ENCODE measurements around the gene TNFAIP8L3.

Gene TNFAIP8L3

DNA sequence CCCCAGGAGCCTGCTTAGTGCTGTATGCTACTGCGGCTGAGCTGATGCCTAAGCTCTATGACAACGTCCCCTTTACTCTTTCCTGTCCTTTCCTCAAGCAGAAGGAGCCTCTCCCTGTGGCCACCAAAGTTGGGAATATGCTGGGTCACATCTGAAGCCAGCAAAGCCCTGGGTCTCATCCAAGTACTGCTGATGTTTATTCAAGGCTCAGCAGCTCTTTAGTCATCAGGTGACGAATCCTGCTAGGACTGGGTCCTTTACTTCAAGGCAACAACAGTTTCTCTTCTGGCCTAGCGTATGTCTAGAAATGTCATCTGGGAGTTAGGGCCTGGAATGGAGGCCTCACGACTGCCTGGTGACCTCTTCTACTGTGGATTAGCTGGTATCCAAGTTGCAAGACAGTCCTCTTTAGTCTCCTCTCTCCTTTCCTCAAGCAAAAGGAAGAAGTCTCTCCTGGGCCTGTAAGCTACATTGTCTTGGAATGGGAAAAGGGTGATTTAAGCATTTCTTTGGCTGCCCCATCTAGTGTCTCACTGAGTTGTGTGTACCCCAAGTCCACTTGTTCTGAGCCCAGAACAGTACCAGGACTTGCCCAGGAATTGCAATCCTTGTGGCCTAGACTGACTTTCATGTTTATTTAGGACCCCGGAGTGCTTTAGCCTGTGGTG, 63.9 kb downstream of the TNFAIP8L3 start:
- DNase-seq = no peak
- in situ Hi-C loops (cut with MboI; ENCODE audit: low pct_unique_long_range_greater_than_20kb, low sequenced_read_pairs) = no loop called here

DNA sequence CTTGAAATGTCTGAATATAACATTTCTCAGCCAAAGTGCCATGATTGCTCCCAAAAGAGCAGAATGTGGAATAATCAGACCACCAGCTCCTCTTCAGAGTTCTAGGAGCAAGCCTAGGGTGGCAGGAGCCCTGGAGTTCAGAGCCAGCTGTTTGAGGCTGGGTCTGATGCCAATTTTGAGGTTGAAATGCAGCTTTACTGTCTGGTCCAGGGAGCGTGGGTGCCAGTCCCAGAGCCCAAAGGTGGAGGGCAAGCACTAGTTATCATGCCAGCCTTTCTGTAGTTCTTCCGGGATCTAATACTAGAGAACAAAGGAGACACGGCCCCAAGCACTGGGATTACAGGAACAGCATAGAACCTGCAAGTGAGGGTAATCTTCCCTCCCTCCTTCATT, 69.3 kb downstream of the TNFAIP8L3 start:
- in situ Hi-C loops (cut with MboI; ENCODE audit: low pct_unique_long_range_greater_than_20kb, low sequenced_read_pairs) = no loop called here
- DNase-seq = no peak

DNA sequence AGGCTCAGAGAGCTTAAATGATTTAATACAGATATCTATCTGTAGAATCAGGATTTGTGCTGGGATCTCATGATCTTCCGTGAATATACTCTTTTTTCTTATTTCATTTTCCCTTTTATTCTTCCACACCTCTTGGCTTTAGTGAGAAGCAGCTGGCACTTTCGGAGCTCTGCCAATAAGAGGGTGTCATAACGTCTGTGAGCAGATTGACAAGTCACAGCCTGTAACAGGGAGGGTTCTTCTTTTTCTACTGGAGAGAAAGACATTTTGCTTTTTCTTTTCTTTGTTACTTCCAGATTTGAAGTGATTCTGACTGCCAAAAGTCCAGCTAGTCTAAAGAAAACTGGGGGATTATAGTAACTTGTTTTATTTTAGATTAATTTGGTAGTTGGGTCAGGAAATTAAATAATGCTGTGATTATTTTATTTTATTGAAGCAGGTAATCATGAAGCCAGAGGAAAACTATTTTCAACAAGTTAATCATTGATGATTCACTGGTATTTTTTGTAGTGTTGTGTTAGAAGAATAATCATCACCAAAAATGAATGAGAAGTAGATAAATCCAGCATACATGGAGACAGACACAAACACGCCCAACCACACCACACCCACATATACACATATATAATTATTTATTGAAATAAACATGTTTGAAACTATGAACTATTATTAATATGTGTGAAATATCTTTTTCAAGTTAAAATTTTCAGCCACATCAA, 69.8 kb downstream of the TNFAIP8L3 start:
- no peak for DNase-seq
- in situ Hi-C loops (cut with MboI; ENCODE audit: low pct_unique_long_range_greater_than_20kb, low sequenced_read_pairs) = no loop called here

DNA sequence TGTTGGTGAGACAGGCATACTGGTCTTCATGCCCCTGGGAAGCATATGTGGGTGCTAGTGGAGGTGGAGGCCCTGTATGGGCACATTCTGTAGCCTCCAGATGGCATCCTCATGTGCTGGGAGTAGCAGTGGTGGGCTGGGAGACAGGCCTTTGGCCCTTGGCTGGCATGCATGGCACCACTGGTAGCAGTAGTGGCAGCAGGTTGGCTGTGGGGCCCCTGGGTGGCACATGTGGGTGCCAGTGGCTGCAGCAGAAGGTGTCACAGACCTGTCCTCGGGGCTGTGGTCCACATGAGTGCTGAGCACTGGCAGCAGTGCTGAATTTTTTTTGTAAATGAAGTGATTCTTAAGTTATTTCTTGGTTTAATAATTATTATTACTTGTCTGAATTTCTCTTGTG, 71.2 kb downstream of the TNFAIP8L3 start:
- DNase-seq = no peak
- in situ Hi-C loops (cut with MboI; ENCODE audit: low pct_unique_long_range_greater_than_20kb, low sequenced_read_pairs) = no loop called here

DNA sequence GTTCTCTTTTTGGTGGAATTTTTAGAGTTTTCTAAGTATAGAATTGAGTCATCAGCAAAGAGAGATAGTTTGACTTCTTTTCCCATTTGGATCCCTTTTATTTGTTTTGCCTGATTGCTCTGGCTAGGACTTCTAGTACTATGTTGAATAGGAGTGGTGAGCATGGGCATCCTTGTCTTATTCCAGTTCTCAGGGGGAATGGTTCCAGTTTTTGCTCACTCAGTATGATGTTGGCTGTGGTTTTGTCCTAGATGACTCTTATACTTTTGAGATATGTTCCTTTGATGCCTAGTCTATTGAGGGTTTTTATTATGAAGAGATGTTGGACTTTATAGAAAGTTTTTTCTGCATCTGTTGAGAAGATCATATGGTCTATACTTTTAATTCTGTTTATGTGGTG, 72.5 kb downstream of the TNFAIP8L3 start:
- DNase-seq = no peak
- in situ Hi-C loops (cut with MboI; ENCODE audit: low pct_unique_long_range_greater_than_20kb, low sequenced_read_pairs) = no loop called here

DNA sequence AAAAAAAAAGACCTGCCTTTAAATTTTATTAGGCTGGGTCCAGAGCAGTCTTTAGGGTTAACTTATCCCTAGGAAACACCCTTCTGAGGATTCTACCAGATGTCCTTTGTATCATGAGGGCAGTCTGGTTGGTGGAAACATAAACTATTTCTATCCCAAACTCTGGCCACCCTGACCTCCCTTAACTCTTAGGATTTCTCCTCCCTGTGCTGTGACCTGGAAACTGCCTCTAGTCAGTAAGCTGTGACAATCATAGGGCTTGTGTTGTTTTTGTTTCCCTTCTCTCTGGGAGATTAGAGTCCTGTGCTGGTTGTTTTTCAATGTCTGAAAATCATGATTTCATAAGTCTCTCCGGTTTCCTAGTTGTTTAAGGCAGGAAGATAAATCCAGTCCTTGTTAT, 78.1 kb downstream of the TNFAIP8L3 start:
- DNase-seq = no peak
- in situ Hi-C loops (cut with MboI; ENCODE audit: low pct_unique_long_range_greater_than_20kb, low sequenced_read_pairs) = no loop called here

DNA sequence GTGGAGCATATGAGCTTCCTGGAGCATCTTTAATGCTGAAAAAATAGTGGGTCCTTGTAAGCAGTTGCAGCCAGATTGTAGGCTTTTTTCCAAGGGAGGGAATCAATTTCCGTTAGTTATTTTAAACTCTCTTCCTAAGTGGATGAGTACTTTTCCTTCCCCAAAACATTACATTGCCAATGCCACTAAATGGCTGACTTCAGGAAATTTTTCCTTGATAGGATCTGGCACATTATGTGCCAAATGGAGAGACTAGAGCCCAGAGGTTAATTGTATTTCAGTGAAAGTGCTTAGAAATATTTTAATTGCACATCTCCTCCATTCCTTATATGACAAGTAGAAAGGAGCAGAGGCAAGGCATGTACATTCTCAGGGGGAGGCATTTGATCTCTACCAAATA, 83.5 kb downstream of the TNFAIP8L3 start:
- DNase-seq = no peak
- in situ Hi-C loops (cut with MboI; ENCODE audit: low pct_unique_long_range_greater_than_20kb, low sequenced_read_pairs) = no loop called here

DNA sequence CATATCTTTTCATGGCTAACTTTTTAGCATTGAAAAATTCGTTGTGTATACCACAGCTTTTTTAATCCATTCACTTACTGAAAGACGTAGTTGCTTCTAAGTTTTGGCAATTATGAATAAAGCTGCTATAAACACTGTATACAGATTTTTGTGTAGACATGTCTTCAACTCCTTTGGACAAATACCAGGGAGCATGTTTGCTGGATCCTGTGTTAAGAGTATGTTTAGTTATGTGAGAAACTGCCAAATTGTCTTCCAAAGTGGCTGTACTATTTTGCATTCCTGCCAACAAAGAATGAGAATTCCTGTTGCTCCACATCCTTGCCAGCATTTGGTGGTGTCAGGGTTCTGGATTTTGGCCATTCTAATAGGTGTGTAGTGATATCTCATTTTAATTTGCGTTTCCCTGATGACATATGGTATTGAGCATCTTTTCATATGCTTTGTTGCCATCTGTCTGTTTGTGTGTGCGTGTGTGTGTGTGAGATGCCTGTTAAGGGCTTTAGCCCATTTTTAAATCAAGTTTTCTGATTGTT, 87.5 kb downstream of the TNFAIP8L3 start:
- no peak for DNase-seq
- in situ Hi-C loops (cut with MboI; ENCODE audit: low pct_unique_long_range_greater_than_20kb, low sequenced_read_pairs) = no loop called here

All from KBM-7 (cell line).